ENCODE measurements around the gene SKIC8.

- TF ChIP-seq, protein P1, sequence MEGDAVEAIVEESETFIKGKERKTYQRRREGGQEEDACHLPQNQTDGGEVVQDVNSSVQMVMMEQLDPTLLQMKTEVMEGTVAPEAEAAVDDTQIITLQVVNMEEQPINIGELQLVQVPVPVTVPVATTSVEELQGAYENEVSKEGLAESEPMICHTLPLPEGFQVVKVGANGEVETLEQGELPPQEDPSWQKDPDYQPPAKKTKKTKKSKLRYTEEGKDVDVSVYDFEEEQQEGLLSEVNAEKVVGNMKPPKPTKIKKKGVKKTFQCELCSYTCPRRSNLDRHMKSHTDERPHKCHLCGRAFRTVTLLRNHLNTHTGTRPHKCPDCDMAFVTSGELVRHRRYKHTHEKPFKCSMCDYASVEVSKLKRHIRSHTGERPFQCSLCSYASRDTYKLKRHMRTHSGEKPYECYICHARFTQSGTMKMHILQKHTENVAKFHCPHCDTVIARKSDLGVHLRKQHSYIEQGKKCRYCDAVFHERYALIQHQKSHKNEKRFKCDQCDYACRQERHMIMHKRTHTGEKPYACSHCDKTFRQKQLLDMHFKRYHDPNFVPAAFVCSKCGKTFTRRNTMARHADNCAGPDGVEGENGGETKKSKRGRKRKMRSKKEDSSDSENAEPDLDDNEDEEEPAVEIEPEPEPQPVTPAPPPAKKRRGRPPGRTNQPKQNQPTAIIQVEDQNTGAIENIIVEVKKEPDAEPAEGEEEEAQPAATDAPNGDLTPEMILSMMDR (IDR thresholded peaks at IDR 0.05; ENCODE audit: insufficient read depth, low read depth, low read length) = no peak
- no peak for TF ChIP-seq EZH2 (IDR thresholded peaks at IDR 0.05; ENCODE audit: insufficient read depth, low read length)
These were observed at the start of gene SKIC8 for GRCh38 chr15:78299101-78299930.

All from astrocyte (in vitro differentiated cells and primary cell).